ENCODE data around the gene DGKZ. TPM values are rescaled to one million over a fixed set of nuclear protein-coding genes. Genes with fewer than 3 reads are reported as not detected.

Gene DGKZ
- total and polyA plus RNA-seq, 2 of the 13 experiments (the other 11 are each of a cell fraction or from before 2014, with no cell fraction given): 15.8 to 20.7 TPM

- TF ChIP-seq ZNF407 (CRISPR knock-in tag; IDR thresholded peaks at IDR 0.05; ENCODE audit: not compliant biosample characterization) (no peak), EHMT2 (IDR thresholded peaks at IDR 0.05; ENCODE audit: borderline replicate concordance, low read depth, low read length) (no peak), MEIS2 (CRISPR knock-in tag; IDR thresholded peaks at IDR 0.05) (no peak), GLMP (CRISPR knock-in tag; IDR thresholded peaks at IDR 0.05; ENCODE audit: borderline replicate concordance) (no peak), ZNF607 (CRISPR knock-in tag; IDR thresholded peaks at IDR 0.05; ENCODE audit: borderline replicate concordance) (no peak), HOMEZ (CRISPR knock-in tag; IDR thresholded peaks at IDR 0.05; ENCODE audit: low read depth) (no peak), PREB (CRISPR knock-in tag; IDR thresholded peaks at IDR 0.05) (no peak), CREB1 (IDR thresholded peaks at IDR 0.05) (0 out of 2 replicates have a peak, but pooled peaks have one; percentile 1), CREB1 (CRISPR knock-in tag; IDR thresholded peaks at IDR 0.05) (no peak), SP5 (CRISPR knock-in tag; IDR thresholded peaks at IDR 0.05; ENCODE audit: borderline replicate concordance, low read depth) (no peak), REL (CRISPR knock-in tag; conservative IDR thresholded peaks at IDR 0.05) (no peak), ARNT2 (CRISPR knock-in tag; IDR thresholded peaks at IDR 0.05; ENCODE audit: low read depth) (no peak), GABPB1 (CRISPR knock-in tag; IDR thresholded peaks at IDR 0.05) (peak; percentile 1; the same call in 1 of the 2 replicates)
These were observed 38.8 kb downstream of the DGKZ start (continued) for GRCh38 chr11:46386005-46386578.

All from HepG2 (cell line).